NT2/D1 (cell line): ENCODE data around the gene MYCL.

ENCODE experiments used
- SUZ12 ChIP-seq: IDR thresholded peaks from 2 replicates; pipeline ENCODE4 v1.6.1; 2011; ENCODE audit not compliant: insufficient read length, insufficient read depth; ENCODE audit errors: extremely low read depth
- YY1 ChIP-seq: IDR thresholded peaks from 2 replicates; pipeline ENCODE4 v1.6.1; 2011; ENCODE audit not compliant: insufficient read length, insufficient read depth
- ZNF274 ChIP-seq: IDR thresholded peaks from 2 replicates; pipeline ENCODE4 v1.6.1; 2011; ENCODE audit warnings: mild to moderate bottlenecking, low read depth, low read length

DNA sequence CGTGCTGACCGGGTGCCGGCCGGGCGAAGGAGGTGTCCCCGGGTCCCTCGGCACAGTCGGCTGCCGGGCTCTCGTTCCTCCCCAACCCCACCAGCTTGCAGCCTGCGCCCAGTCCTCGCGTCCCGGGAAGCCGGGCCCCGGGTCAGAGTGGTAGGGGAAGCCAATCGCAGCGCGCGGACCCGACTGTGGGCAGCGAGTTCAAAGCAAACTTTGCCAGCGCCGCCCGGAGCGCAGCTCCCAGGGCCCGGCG, 328 bp downstream of the MYCL start:
- TF ChIP-seq ZNF274 (no peak), YY1 (no peak), SUZ12 (no peak)
